ENCODE results near the gene STUB1. TPM values are rescaled to one million over a fixed set of nuclear protein-coding genes. Genes with fewer than 3 reads are reported as not detected.

Gene STUB1
- polyA plus RNA-seq, 2 of the 4 experiments (the other 2 are of a cell fraction): 60.6 to 93.5 TPM

DNA sequence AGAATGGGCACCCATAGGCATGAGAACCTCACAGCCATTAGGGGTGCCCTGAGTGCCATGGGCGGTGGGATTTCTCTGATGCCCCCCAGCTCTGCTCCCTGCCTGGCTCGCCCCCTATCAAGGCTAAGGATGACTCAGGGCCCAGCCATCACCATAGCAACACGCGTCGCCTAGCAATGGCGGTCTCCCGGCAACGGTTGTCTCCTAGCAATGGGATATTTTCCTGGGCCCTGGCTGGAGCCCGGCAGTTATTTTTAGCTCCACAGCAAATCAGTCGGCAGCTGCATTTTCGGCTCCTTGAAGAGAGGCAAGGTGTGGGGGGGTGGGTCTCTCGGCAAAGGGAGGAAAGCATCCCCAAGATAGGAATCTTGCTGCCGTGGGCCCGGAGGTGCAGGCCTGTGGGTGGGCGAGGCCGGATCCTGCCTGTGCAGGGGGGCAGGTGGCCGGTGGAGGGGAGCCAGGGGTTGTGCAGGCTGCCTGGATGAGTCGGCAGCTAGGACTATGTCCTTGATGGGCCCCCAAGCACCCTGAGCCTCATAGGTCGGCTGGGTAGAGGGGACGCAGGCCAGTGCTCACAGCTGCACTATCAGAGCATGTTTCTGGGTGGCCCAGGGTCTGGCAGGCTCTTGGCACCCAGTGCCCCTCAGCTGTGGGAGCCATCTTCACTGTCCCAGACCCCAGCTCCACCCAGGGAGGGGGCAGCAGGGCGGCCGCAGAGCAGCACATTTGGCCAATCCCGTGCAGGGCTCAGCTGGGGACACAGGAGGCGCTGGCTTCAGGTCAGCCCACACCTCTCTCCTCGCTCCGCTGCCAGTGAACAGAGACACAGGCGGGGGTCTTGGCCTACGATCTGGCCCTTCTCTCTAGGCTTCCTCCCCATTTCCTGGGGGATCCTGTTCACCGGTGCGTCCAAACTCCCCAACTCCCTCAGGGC lies 29.6 kb downstream of the STUB1 start:
- Histone ChIP-seq H3K4me1 (peaks cover 71% of the 10 kb centered on the region), H3K9me3 (no peaks in the 10 kb centered on the region), H3K4me3 (no peak overlapping the region), H3K27ac (peak overlapping the region; percentile 25 to 99; a peak in 5 of 6 replicates), H3K4me2 (peak overlapping the region; percentile 40; the same call in 2 of the 3 replicates)
- peak; percentile 2 to 7; a peak in 4 of 6 replicates for ATAC-seq
- WGBS (ENCODE audit: missing lambda C conversion rate): 45% methylated on average over 26 of the region's 30 CpGs
- no peak for FAIRE-seq
- CTCF ChIA-PET: interaction anchor here (0.8 to 25.1 kb wide), 13 partner anchors 8 to 391 kb away, joined by 3 to 656 read pairs (median 8); partner anchors contain the start of genes ANTKMT, CCDC78, CHTF18 and CIAO3
- POLR2A ChIA-PET: interaction anchor here (0.6 to 1.5 kb wide), 4 partner anchors 10 to 1312 kb away, joined by 3 to 7 read pairs (median 4); partner anchors contain the start of gene WDR24
- peak in 1 of 2 experiments; percentile 83 for DNase-seq (ENCODE audit: low read depth in 1 of 2, low spot score in 1 of 2)
- TF ChIP-seq GATA3 (IDR thresholded peaks at IDR 0.05; ENCODE audit: borderline replicate concordance): no peak
- TF ChIP-seq BHLHE40 (IDR thresholded peaks at IDR 0.05; ENCODE audit: low read depth, low read length): no peak
- no peak for TF ChIP-seq HES2 (IDR thresholded peaks at IDR 0.05)
- TF ChIP-seq CEBPB (IDR thresholded peaks at IDR 0.05): no peak
- no peak for TF ChIP-seq NFE2L2 (conservative IDR thresholded peaks at IDR 0.05; ENCODE audit: low read length)
- TF ChIP-seq JUNB (IDR thresholded peaks at IDR 0.05): no peak
- TF ChIP-seq HOXB13 (CRISPR knock-in tag; IDR thresholded peaks at IDR 0.05; ENCODE audit: low read depth): no peak
- no peak for TF ChIP-seq SMC3 (IDR thresholded peaks at IDR 0.05)
- no peak for TF ChIP-seq FOSL2 (IDR thresholded peaks at IDR 0.05)
- peak; percentile 69 for TF ChIP-seq FOSL2 (CRISPR knock-in tag; IDR thresholded peaks at IDR 0.05)
- no peak for TF ChIP-seq ZC3H11A (IDR thresholded peaks at IDR 0.05)
- TF ChIP-seq CHD2 (IDR thresholded peaks at IDR 0.05; ENCODE audit: low read length, partially characterized antibody): no peak
- TF ChIP-seq JUN (IDR thresholded peaks at IDR 0.05): no peak
- TF ChIP-seq HDAC2 (IDR thresholded peaks at IDR 0.05): no peak
- TF ChIP-seq RFX5 (IDR thresholded peaks at IDR 0.05): peak; percentile 78

- CTCF ChIA-PET: interaction anchor here (0.7 to 25.1 kb wide), 14 partner anchors 8 to 345 kb away, joined by 3 to 656 read pairs (median 8); partner anchors contain the start of genes ANTKMT, CCDC78, CHTF18 and CIAO3
- no peak for FAIRE-seq
These were observed 30.4 kb downstream of the STUB1 start for GRCh38 chr16:710500-711075.

DNA sequence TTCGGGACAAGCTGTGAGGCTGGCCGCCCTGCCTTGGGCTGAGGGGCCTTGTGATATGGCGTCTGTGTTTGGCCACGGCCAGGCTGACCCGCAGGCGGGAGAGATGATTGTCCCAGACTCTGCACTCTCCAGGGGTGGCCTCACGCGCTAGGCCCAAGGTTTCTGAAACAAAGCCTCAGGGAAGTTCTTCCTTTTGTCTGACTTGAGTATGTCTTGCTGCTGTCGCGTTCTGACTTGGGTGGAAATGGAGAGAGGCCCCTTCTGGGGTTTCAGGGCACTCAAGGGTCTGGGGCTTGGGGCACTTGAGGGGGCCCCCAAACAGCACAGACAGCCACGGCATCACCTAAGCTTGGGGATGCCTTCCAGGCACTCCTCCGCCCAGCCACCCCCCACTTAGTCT lies 30.9 kb downstream of the STUB1 start:
- DNase-seq (ENCODE audit: low read depth in 1 of 2, low spot score in 1 of 2): no peak
- ChIA-PET POLR2A (no interaction called here), CTCF (interaction anchor here (0.7 to 25.1 kb wide), 12 partner anchors 9 to 345 kb away, joined by 3 to 656 read pairs (median 10); partner anchors contain the start of genes ANTKMT, CCDC78, CHTF18 and CIAO3)
- Histone ChIP-seq H3K9me3 (no peaks in the 10 kb centered on the region), H3K4me1 (peaks cover 62% of the 10 kb centered on the region), H3K4me2 (peak overlapping the region; percentile 70), H3K27ac (peak overlapping the region; percentile 86 to 99; a peak in 5 of 6 replicates), H3K4me3 (no peak overlapping the region)
- TF ChIP-seq ZFP36 (IDR thresholded peaks at IDR 0.05; ENCODE audit: borderline replicate concordance, partially characterized antibody) (no peak), KDM1A (IDR thresholded peaks at IDR 0.05; ENCODE audit: low read depth) (peak; percentile 72; the same call in 1 of the 2 replicates)
- no peak for ATAC-seq
- 63% methylated on average over 12 of the region's 12 CpGs for WGBS (ENCODE audit: missing lambda C conversion rate)
- FAIRE-seq: no peak

More at GRCh38 chr16:710500-711075, 30.4 kb downstream of the STUB1 start:
- POLR2A ChIA-PET: interaction anchor here (1.3 to 1.5 kb wide), 2 partner anchors 9 to 11 kb away, joined by 4 to 7 read pairs; no protein-coding TSS in a partner anchor
- peaks cover 64% of the 10 kb centered on the region for H3K4me1 ChIP-seq
- WGBS (ENCODE audit: missing lambda C conversion rate): 81% methylated on average over 17 of the region's 21 CpGs
- H3K27ac ChIP-seq: peak overlapping the region; percentile 25 to 99; a peak in 4 of 6 replicates
- ATAC-seq: no peak
- no peak for TF ChIP-seq CBX8 (IDR thresholded peaks at IDR 0.05)
- H3K4me2 ChIP-seq: peak overlapping the region; percentile 40; the same call in 1 of the 3 replicates
- no peak for DNase-seq (ENCODE audit: low read depth in 1 of 2, low spot score in 1 of 2)
- no peak overlapping the region for H3K4me3 ChIP-seq
- H3K9me3 ChIP-seq: no peaks in the 10 kb centered on the region
